Glomerular visceral epithelial cell (primary cell): ENCODE data around the gene C1orf198.

Experiments used
- DNase-seq: peaks from one replicate; pipeline ENCODE4 v3.0.0-alpha.2; 2016; ENCODE audit errors: extremely low spot score

Gene C1orf198

GRCh38 chr1:230867903-230868735 lies at the start of gene C1orf198:
Gene C1orf198 (minus strand): TSS chr1:230868521. CDS start chr1:230868512, 9 bp downstream.
- DNase-seq = peak; percentile 73

- peak; percentile 61 for DNase-seq
Observed at GRCh38 chr1:230917284-230918135, 49.2 kb upstream of the C1orf198 start.

GRCh38 chr1:230916587-230917283 lies 48.4 kb upstream of the C1orf198 start:
- no peak for DNase-seq

GRCh38 chr1:230915078-230915477 lies 46.8 kb upstream of the C1orf198 start:
- no peak for DNase-seq

GRCh38 chr1:230913496-230913895 lies 45.2 kb upstream of the C1orf198 start:
- no peak for DNase-seq

- no peak for DNase-seq
Observed at GRCh38 chr1:230910755-230911117, 42.4 kb upstream of the C1orf198 start.

- no peak for DNase-seq
Observed at GRCh38 chr1:230909974-230910754, 41.8 kb upstream of the C1orf198 start.

GRCh38 chr1:230907472-230908205 lies 39.3 kb upstream of the C1orf198 start:
- DNase-seq = no peak

GRCh38 chr1:230906226-230906625 lies 37.9 kb upstream of the C1orf198 start:
- DNase-seq = no peak

- DNase-seq = no peak
Observed at GRCh38 chr1:230905733-230906132, 37.4 kb upstream of the C1orf198 start.

GRCh38 chr1:230902349-230902923 lies 34.1 kb upstream of the C1orf198 start:
- DNase-seq = no peak

GRCh38 chr1:230901671-230902070 lies 33.4 kb upstream of the C1orf198 start:
- DNase-seq = no peak

GRCh38 chr1:230900984-230901383 lies 32.7 kb upstream of the C1orf198 start:
- no peak for DNase-seq

GRCh38 chr1:230899841-230900251 lies 31.5 kb upstream of the C1orf198 start:
- DNase-seq = no peak

GRCh38 chr1:230898748-230899147 lies 30.4 kb upstream of the C1orf198 start:
- DNase-seq = no peak

GRCh38 chr1:230898144-230898543 lies 29.8 kb upstream of the C1orf198 start:
- DNase-seq = no peak

- no peak for DNase-seq
Observed at GRCh38 chr1:230896779-230897178, 28.5 kb upstream of the C1orf198 start.

GRCh38 chr1:230895452-230895851 lies 27.1 kb upstream of the C1orf198 start:
- DNase-seq = no peak

GRCh38 chr1:230894664-230895063 lies 26.3 kb upstream of the C1orf198 start:
- no peak for DNase-seq

GRCh38 chr1:230894032-230894431 lies 25.7 kb upstream of the C1orf198 start:
- no peak for DNase-seq
